Left colon (tissue), 2 donors: Measurements from ENCODE around the gene TGM2. TPM values are rescaled to one million over a fixed set of nuclear protein-coding genes. Genes with fewer than 3 reads are reported as not detected.

Experiments
- ATAC-seq: fragments of 200-7000 bp; cut with Tn5 transposase; one replicate; pipeline ENCODE4 v1.9.1; 2020; ENCODE audit warnings: mild to moderate bottlenecking, moderate library complexity
- DNase-seq, 2 donors: peaks; one replicate each; pipeline ENCODE4 v3.0.0-alpha.2; 2020
- intact Hi-C, 2 donors: fragments of 100-400 bp; cut with DNase I in 1 of 2; cut with micrococcal nuclease in 1 of 2; formaldehyde crosslinking; loops; one replicate each; pipeline versions ENCODE4 v1.11.2 to v1.14.0; 2022; cut with DNase I, micrococcal nuclease
- total RNA-seq, 2 donors: library from RNA; stranded (reverse); fragmentation: NEBNext Ultra II Directional; extraction: Animal tissue kit (Norgen Biotek cat#: 25700); gene quantifications; one replicate each; pipeline ENCODE4 v1.2.1, GENCODE V29; 2021
- donor health status: DM: no; HTN: no; CAD: no.
- donor health status: DM: yes; HTN: yes; CAD: no.

TGM2 gene
- total RNA-seq, 2 donors from 2014 or later, result 26.9 to 33.9 TPM

- ATAC-seq, result no peak
- intact Hi-C loops, result no loop called here
- no peak for DNase-seq
Observed at GRCh38 chr20:38181207-38181801, 16.2 kb upstream of the TGM2 start.

- no peak for ATAC-seq
- intact Hi-C loops, result no loop called here
- DNase-seq, result no peak
Observed at GRCh38 chr20:38180781-38181180, 15.7 kb upstream of the TGM2 start.

- ATAC-seq, result no peak
- intact Hi-C loops, result no loop called here
- DNase-seq, result no peak
Observed at GRCh38 chr20:38179846-38180245, 14.8 kb upstream of the TGM2 start.

- DNase-seq (no peak), ATAC-seq (no peak)
- intact Hi-C loops, result no loop called here
Observed at GRCh38 chr20:38178581-38178980, 13.5 kb upstream of the TGM2 start.

- no peak for DNase-seq
- intact Hi-C loops, result no loop called here
- no peak for ATAC-seq
Observed at GRCh38 chr20:38178065-38178491, 13.0 kb upstream of the TGM2 start.

- no peak for DNase-seq
- intact Hi-C loops, result no loop called here
- ATAC-seq, result no peak
Observed at GRCh38 chr20:38177201-38177600, 12.1 kb upstream of the TGM2 start.

- ATAC-seq, result no peak
- DNase-seq, result no peak
- intact Hi-C loops, result no loop called here
Observed at GRCh38 chr20:38175304-38176180, 10.5 kb upstream of the TGM2 start.

- ATAC-seq, result peak; percentile 55
- intact Hi-C loops, result no loop called here
- DNase-seq, result no peak
Observed at GRCh38 chr20:38173237-38174156, 8.4 kb upstream of the TGM2 start.

- ATAC-seq (no peak), DNase-seq (no peak)
- intact Hi-C loops, result no loop called here
Observed at GRCh38 chr20:38172408-38172807, 7.3 kb upstream of the TGM2 start.

- DNase-seq, result no peak
- no peak for ATAC-seq
- intact Hi-C loops, result no loop called here
Observed at GRCh38 chr20:38171675-38172043, 6.6 kb upstream of the TGM2 start.

- intact Hi-C loops, result no loop called here
- DNase-seq, result no peak
- no peak for ATAC-seq
Observed at GRCh38 chr20:38170826-38171674, 6.0 kb upstream of the TGM2 start.

- intact Hi-C loops, result no loop called here
- no peak for DNase-seq
- no peak for ATAC-seq
Observed at GRCh38 chr20:38170219-38170825, 5.3 kb upstream of the TGM2 start.

- DNase-seq, result no peak
- intact Hi-C loops, result loop anchor here in 1 of 2 donors (10.0 kb wide), 1 partner anchor 105 kb away; no protein-coding TSS in a partner anchor
- no peak for ATAC-seq
Observed at GRCh38 chr20:38169636-38170193, 4.6 kb upstream of the TGM2 start.

- ATAC-seq (peak; percentile 24), DNase-seq (no peak)
- intact Hi-C loops, result loop anchor here in 1 of 2 donors (10.0 kb wide), 1 partner anchor 104 kb away; no protein-coding TSS in a partner anchor
Observed at GRCh38 chr20:38168791-38169589, 3.9 kb upstream of the TGM2 start.

- ATAC-seq, result no peak
- intact Hi-C loops, result loop anchor here in 1 of 2 donors (10.0 kb wide), 1 partner anchor 103 kb away; no protein-coding TSS in a partner anchor
- DNase-seq, result no peak
Observed at GRCh38 chr20:38167851-38168760, 3.0 kb upstream of the TGM2 start.

GRCh38 chr20:38167328-38167850 is 2.3 kb upstream of the TGM2 start:
- no peak for DNase-seq
- intact Hi-C loops, result loop anchor here in 1 of 2 donors (10.0 kb wide), 1 partner anchor 103 kb away; no protein-coding TSS in a partner anchor
- ATAC-seq, result no peak
